ENCODE measurements around the gene INPP5K.

- no peak for TF ChIP-seq CTCF (conservative IDR thresholded peaks at IDR 0.05)
- no peak for TF ChIP-seq EZH2 (IDR thresholded peaks at IDR 0.05; ENCODE audit: low read depth)
Measured at GRCh38 chr17:1509290-1509881, 7.0 kb downstream of the INPP5K start.

All from PC-9 (cell line).